ENCODE data around the gene KRTAP4-8. TPM values are rescaled to one million over a fixed set of nuclear protein-coding genes. Genes with fewer than 3 reads are reported as not detected.
"Not testable (repeated sequence)": the region's sequence is repeated elsewhere in the genome, so short reads cannot be mapped to it uniquely, and the experiment has no call there.

Gene KRTAP4-8
- not detected in 2 replicates for total RNA-seq
- not detected for polyA plus RNA-seq (2012)

GRCh38 chr17:41098042-41098441 lies at the start of gene KRTAP4-8:
KRTAP4-8 (minus strand) TSS chr17:41098142; CDS start chr17:41098084, 58 bp downstream.
- no peak for DNase-seq (ENCODE audit: low read depth)

- DNase-seq (ENCODE audit: low read depth): no peak
Measured at GRCh38 chr17:41145261-41145660, 47.3 kb upstream of the KRTAP4-8 start.

- no peak for DNase-seq (ENCODE audit: low read depth)
Measured at GRCh38 chr17:41144846-41145245, 46.9 kb upstream of the KRTAP4-8 start.

DNA sequence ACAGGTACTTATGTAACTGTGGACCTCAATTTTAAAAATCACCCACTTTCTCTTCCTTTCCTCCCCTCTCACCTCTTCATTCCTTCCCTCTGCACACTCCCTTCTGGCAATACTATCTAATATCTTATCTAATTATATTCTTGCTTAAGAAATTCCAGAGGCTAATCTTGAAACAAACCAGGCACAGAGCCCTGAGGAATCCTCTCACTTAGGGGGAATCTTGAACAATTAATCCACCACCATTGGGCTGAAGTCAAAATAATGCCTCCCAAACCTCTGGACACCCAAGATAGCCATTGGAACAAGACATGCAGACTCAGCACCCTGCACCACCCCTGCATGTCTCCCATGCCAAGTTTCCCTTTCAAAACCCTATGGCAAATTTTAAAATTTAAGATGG lies 43.4 kb upstream of the KRTAP4-8 start:
- DNase-seq (ENCODE audit: low read depth): no peak

DNA sequence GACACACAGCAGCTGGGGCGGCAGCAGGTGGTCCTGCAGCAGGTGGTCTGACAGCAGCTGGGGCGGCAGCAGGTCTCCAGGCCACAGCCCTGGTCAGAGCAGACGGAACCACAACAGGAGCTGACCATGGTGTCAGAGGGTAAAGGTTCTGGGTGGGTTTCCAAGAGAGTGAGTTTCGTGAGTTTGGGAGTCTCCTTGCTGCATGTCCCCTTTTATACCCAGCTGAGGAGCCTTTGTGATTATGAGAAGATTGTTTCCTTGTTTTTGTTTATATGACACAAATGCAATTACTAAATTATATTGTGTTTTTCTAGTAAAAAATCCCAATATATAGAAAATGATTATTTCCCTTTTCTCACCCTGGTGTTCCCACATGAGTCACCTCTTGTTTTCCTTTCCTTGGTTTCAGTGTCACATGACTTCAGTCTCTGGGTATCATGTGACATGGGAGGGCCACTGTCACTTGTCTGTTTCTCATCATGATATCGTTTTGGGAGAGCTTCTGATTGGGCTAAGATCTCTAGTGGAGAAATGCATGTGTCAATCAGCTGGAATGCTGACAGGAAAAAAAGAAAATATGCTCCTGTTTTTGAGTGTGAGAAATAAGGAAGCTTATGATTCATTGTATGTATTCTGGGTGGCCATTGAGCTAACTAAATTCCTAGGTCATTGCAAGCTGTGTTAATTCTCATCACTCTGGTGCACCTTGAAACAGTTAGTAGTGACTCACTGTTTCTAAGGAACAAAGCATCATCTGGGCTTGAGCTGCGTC lies 42.6 kb upstream of the KRTAP4-8 start, which contains the start of gene KRTAP4-6:
Gene KRTAP4-6 (minus strand): TSS at position 185 of the 772 bp plus-strand sequence. CDS start 57 bp downstream, at position 128.
- no peak for DNase-seq (ENCODE audit: low read depth)

DNA sequence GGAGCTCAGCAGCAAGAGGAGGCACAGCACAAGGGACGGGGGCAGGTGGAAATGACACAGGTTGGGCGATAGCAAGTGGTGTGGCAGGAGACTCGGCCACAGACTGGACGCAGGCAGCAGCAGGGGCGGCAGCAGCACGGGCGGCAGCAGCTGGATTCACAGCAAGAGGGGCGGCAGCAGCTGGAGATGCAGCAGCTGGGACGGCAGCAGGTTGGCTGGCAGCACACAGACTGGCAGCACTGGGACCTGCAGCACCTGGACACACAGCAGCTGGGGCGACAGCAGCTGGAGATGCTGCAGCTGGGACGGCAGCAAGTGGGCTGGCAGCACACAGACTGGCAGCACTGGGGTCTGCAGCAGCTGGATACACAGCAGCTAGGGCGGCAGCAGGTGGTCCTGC lies 41.9 kb upstream of the KRTAP4-8 start:
- DNase-seq (ENCODE audit: low read depth): not testable (repeated sequence)

DNA sequence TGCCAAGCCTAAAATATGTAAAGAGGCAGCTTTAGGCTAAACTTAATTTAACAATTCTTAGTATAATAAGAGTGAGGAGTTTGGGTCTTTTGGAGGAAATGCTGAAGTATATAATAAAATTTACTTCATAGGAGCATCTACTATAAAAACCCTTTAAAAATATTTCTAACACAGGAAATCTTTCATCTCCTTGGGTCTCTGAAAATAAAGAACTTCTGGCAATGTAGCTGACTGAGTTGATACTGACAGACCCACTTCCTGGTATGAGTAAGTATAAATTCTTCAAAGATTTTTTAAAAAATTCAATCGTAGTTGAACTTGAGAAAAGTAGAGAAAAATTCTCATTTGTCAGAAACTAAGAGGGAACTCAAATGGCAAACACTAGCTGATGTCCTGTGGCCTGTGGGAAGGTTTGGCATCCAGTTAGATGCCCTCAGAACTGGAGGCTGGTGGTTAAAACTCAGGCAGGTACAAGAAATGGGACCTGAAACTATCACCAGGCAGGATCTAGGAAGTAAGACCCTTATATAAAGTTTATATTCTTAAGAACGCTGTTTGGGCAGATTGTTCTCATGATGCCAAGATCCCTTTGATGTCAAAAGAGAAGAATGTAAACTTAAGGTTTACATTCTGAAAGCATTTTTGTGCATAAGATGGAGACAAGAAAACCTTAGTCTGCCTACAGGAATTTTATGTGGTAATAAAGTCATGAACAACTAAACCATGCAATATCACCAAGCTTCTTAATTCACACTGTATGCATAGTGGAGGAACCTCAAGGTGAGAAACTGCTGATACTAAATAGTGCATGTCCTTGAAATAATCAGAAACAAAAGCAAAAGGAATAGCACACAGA lies 36.2 kb upstream of the KRTAP4-8 start:
- DNase-seq (ENCODE audit: low read depth): no peak

DNA sequence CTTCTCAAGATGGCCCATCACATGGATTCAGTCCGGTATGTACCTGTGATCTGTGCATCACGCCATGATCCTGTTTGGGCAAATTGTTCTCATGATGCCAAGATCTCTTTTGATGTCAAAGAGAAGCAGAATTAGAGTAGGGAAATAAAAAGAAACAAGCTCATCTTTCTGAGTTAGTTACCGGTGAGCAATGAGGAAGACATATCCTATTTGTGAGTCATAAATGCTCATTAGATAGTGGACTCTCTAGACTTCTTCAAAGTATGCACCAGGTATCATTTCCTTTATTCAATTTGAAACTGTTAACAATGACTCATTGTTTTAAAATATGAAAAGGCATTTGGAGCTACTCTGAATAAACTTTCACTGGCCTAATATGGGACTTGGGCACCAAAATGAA lies 34.0 kb upstream of the KRTAP4-8 start:
- no peak for DNase-seq (ENCODE audit: low read depth)

GRCh38 chr17:41127371-41127770 lies 29.4 kb upstream of the KRTAP4-8 start:
- no peak for DNase-seq (ENCODE audit: low read depth)

- no peak for DNase-seq (ENCODE audit: low read depth)
Measured at GRCh38 chr17:41126412-41126811, 28.5 kb upstream of the KRTAP4-8 start.

- no peak for DNase-seq (ENCODE audit: low read depth)
Measured at GRCh38 chr17:41125064-41125463, 27.1 kb upstream of the KRTAP4-8 start.

DNA sequence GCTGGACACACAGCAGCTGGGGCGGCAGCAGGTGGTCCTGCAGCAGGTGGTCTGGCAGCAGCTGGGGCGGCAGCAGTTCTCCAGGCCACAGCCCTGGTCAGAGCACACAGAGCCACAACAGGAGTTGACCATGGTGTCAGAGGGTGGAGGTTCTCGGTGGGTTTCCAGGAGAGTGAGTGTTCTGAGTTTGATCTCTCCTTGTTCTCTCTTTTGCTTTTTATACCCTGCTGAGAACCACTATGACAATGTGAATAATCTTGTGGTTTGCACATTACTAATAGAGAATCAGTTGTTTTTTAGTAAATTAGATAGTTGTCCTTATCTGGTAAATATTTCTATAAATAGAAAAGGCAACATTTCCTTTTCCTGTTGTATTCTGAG lies 26.0 kb upstream of the KRTAP4-8 start, which contains the start of gene KRTAP4-12:
Gene KRTAP4-12 (minus strand): TSS at position 192 of the 381 bp plus-strand sequence. CDS start 60 bp downstream, at position 132.
- not testable (repeated sequence) for DNase-seq (ENCODE audit: low read depth)

GRCh38 chr17:41123292-41123990 lies 25.5 kb upstream of the KRTAP4-8 start:
- not testable (repeated sequence) for DNase-seq (ENCODE audit: low read depth)

DNA sequence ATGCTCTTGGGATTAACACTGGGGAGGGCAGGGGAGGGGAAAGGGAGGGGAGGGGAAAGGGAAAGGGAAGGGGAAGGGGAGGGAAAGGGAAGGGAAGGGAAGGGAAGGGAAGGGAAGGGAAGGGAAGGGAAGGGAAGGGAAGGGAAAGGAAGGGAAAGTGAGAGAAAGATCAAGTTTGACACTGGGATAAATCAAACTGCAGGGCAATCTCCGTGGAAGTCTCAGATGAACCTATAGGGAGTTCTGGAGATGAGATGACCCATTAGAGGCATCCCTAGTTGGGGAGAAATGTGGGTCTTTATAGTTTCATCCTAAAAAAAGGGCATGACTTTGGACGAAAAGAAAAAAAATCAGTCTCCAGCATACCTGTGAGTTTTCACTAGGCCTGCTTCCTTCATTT lies 23.8 kb upstream of the KRTAP4-8 start:
- no peak for DNase-seq (ENCODE audit: low read depth)

- DNase-seq (ENCODE audit: low read depth): not testable (repeated sequence)
Measured at GRCh38 chr17:41119696-41120690, 22.1 kb upstream of the KRTAP4-8 start.

GRCh38 chr17:41118721-41119120 lies 20.8 kb upstream of the KRTAP4-8 start:
- DNase-seq (ENCODE audit: low read depth): no peak

DNA sequence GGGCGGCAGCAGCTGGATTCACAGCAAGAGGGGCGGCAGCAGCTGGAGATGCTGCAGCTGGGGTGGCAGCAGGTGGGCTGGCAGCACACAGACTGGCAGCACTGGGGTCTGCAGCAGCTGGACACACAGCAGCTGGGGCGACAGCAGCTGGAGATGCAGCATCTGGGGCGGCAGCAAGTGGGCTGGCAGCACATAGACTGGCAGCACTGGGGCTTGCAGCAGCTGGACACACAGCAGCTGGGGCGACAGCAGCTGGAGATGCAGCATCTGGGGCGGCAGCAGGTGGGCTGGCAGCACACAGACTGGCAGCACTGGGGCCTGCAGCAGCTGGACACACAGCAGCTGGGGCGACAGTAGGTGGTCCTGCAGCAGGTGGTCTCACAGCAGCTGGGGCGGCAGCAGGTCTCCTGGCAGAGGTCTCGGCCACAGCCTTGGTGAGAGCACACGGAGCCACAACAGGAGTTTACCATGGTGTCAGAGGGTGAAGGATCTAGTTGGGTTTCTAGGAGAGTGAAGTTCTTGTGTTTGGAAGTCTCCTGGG lies 20.0 kb upstream of the KRTAP4-8 start, which contains the start of gene KRTAP4-11:
Gene KRTAP4-11 (minus strand): TSS at position 528 of the 541 bp plus-strand sequence. CDS start 58 bp downstream, at position 470.
- DNase-seq (ENCODE audit: low read depth): not testable (repeated sequence)

GRCh38 chr17:41116297-41116696 lies 18.4 kb upstream of the KRTAP4-8 start:
- DNase-seq (ENCODE audit: low read depth): no peak

DNA sequence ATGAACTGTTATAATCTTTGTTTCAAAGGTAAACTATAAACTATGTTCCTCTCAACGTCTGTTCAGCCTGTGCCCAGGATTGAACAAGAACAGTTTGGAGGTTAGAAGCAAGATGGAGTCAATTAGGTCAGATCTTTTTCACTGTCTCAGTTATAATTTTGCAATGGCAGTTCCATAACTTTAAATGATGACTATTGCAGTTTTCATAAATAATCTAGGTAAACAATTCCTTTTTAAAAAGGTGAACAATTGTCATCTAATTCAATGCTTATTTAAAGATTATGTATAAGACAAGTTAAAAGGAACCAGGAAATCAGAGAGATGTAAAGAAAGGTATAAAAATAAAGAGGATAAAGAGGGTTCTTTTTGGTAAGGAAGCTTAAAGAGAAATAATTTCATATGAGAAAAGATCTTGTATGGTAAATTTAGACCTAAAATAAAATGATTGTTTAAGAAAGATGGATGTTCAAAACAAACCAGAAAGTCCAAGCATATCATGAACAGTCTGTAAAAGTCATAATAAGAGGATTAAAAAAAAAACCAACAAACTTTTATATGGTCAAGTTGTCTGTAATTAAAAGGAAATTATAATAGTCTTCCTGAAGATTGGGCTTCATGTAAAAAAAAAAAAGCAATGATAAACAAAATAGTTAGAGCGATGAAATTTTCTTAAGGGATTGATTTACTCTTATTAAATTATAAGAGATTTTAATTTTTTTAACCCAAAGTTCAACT lies 13.4 kb upstream of the KRTAP4-8 start:
- DNase-seq (ENCODE audit: low read depth): no peak
